KG1 (cell line): ENCODE results near the gene BICD1.

Experiments used
- DNase-seq: peaks from one replicate; lab custom pipeline; 2025; lab: John Stamatoyannopoulos, UW

BICD1 gene

DNA sequence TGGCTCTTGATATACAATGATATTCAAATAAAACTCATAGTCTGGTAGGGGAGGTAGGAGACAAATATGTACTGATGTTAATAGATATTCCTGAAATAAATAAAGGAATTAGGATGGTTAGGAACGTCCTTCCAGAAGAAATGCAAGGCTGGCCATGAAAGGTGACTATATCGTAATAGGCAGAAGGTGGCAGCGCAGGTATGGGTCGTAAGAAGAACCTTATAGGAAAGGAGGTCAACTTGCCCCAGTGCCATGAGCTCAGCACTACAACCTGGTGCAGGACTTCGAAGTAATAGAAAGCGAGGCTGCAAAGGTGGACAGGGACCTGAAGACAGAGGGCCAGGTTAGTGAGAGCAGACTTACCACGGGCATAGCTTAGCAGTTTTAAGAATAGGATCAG lies 237.4 kb downstream of the BICD1 start:
- DNase-seq: no peak

DNA sequence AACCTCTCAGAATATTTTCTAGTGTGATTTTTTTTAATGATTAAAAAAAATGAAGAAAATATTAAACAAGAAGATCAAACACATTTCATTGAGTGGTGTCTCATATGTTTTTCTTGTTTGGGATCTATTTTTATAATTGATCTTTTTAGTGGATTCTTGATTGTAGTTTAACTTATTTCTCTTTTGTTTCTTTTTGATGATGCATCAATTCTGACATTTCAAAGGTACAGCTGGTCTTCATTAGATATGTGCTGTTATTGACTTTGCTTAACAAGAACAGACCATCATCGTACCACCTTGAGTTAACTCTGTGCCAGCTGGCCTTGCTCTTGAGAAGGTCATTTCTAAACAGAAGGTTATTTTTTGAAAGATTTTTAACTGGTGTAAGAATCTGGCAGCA lies 246.9 kb downstream of the BICD1 start:
- no peak for DNase-seq

DNA sequence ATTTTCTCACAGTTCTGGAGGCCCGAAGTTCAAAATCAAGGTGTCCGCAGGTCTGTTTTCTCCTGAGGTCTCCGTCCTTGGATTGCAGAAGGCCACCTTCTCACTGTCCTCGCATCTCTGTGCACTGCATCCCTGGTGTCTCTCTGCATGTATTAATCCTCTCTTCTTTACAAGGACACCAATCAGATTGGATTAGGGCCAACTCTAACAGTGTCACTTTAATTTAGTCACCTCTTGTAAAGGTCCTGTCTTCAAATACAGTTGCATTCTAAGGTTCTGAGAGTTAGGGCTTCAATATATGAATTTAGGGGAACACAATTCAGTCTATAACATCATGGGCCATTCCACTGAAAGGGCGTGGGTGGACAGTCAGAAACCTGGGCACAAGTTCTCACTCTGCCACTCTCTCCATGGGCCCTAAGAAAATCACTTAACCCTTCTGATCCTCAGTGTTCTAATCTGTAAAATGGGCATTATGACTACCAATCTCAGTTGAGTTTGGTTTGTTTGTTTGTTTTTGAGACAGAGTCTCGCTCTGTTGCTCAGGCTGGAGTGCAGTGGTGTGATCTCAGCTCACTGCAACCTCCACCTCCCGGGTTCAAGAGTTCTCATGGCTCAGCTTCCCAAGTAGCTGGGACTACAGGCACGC lies 251.1 kb downstream of the BICD1 start:
- DNase-seq: no peak

DNA sequence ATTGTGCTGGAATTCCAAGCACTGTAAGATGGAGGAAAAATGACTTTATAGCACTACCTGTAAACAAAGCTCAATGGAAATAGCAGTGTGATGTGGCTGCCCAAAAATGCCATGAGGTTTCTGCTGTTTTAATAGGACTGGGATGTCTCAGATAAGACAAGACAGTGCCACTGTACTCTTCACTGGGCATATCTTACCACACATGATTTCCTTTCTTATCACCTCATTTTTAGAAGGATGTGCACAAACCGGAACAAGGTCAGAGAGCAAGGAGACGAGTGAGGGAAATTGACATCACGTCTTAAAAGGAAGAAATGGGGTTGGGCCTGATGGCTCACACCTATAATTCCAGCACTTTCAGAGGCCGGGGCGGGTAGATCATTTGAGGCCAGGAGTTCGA lies 254.3 kb downstream of the BICD1 start:
- no peak for DNase-seq

DNA sequence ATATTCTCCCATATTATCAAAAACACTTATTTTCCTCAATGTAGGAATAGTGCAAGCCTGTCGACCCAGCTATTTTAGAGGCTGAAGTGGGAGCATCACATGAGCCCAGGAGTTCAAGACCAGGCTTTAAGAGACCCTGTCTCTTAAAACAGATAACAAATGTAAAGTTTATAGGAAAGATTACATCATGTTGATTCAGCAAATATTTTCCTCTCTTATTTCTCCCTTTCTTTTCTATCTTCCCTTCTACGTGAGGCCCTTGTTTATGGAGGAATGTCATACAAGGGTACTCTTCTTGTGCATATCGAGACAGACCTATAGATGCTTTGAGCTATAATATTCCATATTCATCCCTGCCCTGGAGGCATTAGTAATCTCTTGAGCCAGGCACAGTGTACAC lies 256.2 kb downstream of the BICD1 start:
- DNase-seq: no peak

DNA sequence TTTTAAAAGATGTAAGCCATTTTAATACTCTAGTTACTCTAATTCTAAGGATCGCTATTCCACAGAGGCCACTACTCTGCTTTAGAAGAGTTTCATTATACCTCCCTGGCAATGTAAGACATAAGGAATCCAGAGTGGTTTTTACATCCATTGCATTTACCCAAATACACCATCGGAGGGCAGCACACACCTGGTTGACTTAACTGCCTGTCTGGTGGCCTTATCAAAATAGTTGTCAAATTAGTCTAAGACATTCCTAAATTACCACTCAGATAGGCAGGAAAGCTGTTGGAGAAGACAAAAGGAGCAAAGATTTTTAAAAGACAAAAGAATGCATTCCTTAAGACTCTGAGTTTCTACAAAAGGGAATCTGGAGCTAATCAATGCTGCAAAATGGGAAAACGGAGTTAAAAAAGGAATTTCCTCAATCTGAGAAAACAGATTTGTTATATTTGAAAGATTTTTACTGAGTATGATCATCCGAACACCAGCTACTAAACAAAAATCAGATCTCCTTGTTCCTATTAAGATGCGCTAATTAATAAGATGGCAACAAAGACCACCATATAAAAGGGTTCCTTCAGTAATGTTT lies 258.9 kb downstream of the BICD1 start:
- peak; percentile 9 for DNase-seq

DNA sequence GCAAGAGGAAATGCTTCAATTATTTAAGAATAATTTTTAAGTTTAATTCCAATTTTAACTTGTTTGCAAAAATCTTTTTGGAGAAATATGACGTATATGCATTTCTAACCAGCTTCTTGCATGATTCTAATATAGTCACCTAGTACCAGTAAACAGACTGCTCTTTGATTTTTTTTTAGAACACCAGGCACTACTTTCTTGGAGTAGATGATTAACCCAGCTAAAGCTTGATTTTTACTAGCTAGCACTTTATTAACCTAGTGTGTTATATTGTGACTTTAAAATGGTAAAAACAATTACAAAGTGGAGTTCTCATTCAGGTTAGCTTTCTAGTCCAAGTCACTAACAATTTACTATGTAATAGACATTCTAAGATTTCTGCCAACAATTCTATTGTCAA lies 260.1 kb downstream of the BICD1 start:
- DNase-seq: no peak

DNA sequence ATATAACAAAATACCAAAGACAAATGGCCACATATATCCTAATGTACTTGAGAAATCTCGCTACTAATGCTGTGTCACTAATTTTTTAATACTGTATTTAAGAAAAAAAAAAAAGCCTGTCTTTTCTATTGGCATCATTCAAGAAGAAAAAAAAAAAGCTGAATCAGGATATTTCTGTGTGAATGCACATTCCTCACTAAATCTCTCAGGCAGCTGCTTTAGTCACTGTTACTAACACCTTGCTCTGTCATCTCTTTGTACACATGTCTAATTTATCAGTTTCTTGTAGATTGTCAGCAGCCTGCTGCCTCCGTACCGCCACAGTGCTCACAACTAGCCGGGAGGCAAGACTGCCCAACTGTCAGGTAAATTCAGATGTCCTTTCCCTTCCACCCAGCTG lies 260.7 kb downstream of the BICD1 start:
- no peak for DNase-seq

DNA sequence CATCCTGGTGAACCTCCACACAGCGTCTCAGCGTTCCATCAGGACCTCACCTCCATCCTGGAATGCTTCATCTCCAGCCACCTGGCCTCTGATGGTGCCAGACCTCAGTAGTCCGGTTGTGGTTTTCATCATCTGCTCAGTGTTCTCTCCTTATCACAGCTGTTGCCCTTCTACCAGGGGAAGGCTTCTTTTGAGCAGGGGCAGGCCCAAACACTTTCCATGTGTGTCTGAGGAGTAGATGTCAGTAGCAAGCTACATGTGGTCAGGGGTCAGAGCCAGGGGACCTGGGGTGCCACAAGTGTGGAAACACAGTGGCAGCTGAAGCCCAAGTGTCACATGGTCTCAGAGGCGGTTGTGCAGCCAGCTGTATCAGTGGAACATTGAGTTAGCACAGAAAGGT lies 262.6 kb downstream of the BICD1 start:
- DNase-seq: no peak

DNA sequence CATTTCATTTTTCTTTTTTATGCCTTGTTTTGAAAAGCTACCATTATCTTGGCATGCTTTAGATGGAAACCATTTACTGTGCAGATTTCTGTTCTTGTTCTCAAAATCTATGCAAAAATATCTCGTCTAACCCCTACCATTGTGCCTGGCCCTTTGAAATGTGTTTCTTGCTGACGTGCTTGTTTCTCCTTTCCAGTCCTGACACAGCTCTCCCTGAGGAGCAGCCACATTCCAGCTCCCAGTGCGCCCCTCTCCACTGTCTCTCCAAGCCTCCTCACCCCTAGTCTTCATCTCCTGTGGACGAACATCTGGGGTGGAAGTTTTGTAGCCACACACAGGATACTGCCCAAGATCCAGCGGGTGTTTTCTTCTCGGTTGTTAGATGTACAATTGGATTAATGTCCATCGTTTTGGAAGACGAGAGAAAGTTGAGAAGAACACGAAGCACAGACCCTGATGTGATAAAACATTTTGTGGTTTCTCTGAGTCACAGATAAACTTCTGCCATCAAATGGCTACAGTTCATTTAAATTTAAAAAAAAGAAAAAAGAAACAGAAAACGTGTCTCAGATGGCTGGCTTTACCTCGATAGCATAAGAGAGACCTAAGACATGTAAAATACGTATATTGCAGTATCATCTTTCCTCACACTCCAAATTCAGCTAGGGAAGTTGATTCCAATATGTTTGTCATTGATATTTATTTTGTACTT lies 270.9 kb downstream of the BICD1 start:
- no peak for DNase-seq

DNA sequence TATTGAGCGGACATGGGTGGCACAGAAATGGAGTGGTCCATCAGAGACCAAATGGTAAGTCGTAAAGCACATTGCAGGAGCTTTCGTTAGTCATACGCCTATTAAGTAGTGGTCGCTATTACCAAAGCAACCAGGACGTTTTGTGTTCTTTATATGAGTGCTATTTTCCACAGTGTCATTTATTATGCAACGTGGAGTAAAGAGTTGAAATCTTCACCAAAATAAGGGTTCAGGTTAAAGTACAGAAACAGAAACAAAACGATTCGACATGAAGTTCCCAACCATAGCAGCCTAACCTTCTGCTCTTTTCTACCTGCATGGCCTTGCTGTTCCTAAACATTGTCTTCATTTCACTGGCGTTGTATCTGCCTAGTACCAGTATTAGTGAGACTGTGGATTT lies 272.6 kb downstream of the BICD1 start:
- DNase-seq: no peak

DNA sequence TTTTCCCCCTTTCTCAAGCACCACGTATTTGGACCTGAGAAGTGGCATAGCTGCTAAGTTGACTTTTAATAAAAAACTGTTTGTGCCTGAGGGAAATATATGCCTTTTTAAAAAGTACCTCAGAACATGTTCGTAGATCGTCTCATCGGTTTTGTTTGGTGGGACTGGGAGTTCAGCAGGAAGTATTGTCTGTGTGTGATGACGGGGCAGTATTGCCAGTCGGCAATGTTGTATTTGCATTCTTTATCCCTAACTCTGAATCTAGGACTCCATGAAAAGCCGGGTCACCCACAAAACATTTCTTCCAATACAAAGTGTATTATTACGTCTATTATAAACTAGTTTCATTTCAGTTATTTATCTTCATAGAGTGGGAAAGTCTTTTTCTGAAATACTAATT lies 273.0 kb downstream of the BICD1 start:
- DNase-seq: no peak

DNA sequence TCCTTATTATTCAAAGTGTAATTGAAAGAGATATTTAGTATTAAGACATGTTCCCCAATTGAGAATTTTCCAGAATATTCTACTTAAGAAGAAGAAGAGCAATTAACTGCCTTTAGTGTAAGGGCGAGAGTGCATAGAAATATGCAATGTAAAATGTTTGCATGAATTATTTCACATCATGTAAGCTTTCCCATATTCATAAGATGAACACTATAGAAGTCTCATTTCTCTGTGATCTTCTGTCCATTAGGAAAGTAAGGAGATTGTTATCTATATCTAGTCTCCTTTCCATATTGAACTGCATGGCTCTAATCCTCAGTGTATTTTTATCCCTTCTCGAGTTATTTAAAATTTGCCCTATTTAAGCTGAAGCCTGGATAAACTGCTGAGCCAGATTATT lies 275.6 kb downstream of the BICD1 start:
- DNase-seq: no peak

DNA sequence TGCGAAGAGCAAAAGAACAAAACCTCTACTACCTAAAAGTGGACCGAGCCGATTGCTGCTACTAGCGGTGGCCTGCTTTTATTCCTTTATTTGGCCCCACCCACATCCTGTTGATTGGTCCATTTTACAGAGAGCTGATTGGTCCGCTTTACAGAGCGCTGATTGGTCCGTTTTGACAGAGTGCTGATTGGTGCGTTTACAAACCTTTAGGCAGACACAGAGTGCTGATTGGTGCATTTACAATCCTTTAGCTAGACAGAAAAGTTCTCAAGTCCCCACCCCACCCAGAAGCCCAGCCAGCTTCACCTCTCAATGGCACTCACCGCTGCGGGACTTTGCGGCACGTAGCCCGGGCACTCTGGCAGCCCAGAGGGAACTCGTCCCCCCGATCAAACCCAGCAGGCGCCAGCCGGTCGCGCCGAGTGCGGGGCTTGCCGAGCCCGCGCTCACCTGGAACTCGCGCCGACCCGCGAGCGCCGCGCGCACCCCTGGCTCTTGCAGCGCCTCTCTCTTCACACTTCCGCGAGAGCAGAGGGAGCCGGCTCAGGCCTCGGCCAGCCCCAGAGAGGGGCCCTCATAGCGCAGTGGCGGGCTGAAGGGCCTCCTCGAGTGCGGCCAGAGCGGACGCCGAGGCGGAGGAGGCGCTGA lies 284.0 kb downstream of the BICD1 start:
- DNase-seq: peak; percentile 5

DNA sequence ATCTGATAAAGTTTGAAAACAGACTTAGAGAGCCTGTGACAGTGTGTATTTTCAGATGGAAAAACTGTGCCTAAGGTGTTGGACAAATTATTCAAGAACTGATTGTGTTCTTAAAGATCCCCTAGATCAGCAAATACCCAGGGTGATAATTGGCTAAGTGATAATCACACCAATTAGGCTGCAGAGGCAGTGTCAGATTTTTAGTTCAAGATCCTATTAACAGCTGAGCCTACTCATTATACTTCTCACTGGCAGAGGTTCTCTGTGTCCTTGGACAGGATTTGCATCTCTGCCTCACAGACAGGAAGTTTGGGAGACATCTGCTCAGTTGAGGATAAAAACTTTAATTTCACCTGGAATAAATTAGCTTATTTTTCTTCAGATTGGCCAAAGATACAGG lies 288.4 kb downstream of the BICD1 start:
- no peak for DNase-seq

DNA sequence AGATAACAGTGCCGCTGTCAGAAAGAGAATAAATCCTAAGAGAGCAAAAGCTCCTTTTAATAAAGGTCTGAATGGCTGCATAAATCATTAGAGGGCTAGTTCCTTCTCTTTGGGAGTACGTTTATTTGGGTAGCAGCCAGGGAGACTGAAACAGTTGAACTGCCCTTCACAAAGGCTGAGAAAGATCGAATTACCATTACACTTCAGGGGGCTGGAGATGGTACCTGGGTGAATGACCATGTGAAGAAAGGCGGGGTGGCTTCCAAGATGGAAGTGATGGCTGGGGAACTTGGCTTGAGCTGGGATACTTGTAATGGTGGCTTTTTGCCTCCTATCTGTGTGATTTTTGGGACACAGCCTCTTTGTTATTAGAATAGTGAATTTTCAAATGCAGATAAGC lies 291.0 kb downstream of the BICD1 start:
- no peak for DNase-seq

DNA sequence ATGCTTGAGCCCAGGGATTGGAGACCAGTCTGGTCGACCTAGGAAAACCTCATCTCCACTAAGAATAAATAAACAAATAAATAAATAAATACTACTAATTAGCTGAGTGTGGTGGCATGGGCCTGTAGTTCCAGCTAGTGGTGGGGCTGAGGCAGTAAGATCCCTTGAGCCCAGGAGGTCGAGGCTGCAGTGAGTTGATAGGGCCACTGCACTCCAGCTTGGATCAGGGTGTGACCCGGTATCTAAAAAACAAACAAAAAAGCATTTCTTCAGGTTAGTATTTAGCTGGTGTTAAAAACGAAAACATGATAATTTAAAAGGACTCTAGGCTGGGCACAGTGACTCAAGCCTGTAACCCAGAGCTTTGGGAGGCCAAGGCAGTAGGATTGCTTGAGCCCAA lies 291.5 kb downstream of the BICD1 start:
- DNase-seq: no peak

DNA sequence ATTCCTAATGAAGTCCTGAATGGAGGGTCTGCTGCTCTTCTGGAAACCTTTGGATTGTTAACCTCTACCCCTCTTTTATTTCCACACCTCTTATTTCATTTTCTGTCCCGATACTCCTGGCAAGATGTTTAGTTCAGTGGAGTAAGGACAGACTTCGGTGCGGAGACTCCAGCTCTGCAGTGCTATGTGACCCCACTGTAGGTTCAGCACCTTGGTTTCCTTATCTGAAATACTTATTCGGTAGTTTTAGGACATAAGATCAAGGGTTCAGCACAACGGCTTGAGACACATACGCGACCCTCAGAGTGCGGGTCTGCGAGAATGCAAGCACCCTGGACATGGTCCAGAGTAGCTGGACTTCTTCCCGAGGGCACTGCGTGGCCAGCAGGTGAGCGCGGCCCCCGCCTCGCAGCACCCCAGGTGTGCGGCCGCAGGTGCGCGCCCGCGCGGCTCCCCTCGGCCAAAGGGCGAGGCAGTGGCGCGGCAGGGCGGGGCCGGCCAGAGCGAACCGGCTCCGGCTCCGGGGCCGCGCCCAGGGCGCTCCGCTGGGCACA lies 292.2 kb downstream of the BICD1 start:
- no peak for DNase-seq

DNA sequence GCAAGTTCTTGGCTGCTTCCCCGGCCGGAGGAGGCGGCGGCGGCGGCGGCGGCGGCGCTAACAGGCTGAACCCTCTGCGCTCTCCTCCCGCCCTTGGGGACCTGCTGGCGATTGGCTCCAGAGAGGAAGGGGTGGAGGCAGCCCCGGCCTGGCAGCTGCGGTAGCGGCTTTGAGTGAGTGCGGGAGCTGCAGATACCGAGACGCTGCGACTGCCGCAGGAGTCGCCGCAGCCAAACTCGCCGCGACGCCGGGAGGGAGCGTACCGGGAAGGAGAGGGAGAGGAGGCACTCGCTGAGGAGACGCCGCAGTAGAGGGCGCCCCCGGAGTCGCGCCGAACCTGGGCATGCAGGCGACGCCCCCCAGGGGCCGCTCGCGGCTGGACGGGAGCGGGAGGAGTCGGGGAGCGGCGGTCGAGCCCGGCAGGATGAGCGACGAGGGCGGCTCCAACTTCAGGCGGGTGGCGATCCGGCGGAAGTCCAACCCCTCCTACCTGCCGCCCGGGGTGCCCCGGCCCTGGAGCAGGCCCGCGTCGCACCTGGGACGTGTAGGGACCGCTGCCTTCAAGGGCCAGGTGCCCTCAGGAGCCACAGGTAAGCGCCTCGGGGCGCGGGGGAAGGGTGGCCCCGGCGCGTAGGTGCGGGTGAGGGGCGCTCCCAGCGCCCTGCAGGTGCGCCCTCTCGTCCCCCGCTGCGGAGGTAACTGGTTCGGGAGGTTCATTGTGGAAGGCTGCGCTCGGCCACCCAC lies 292.9 kb downstream of the BICD1 start, which contains the start of gene FGD4:
Gene FGD4, plus strand, starts transcription at position 189 of the 744 bp plus-strand sequence.
- DNase-seq: peak; percentile 34

DNA sequence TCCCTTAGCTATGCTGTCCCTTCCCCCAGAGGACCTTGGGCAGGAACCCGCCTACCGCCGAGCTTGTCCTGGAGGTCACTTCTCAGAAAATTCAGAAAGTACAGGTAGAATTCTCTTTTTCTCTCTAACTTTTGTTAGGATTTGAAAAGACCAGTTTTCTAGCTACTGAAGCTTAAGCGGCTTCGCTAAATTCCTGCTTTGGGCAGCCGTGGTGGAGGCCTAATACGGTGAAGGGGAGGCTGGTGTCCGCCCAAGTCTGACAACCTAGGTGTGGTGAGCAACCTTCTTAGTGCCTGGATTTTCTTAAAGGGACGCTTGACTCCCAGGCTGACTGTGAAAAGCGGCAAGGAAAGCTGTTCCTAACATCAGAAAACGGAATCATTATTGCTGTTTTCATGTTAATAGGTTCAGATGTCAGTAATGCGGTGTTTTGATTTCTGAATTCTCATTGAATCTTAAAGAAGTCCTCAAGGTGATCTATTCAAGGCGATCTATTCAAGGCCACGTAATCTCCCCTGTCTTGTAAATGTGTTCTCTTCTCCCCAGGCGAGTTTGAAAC lies 293.5 kb downstream of the BICD1 start:
- DNase-seq: no peak

DNA sequence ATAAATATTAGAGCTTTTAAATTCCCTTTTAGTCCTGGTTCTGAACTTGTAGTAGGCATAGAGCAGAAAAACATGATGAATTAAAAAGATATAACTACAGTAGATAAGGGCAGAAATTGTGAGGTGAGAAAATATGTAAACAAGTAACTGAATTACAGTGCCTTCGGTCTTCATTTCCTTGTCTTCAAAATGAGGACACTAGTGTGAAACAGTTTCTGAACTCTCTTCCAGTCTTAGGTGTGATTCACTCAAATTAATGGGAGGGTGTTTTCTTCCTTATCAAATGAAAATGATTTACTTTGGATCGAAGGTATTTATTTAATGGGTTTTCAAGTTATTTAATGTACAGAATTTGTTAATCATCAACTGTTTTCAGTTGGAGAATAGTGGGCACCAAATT lies 294.2 kb downstream of the BICD1 start:
- no peak for DNase-seq

DNA sequence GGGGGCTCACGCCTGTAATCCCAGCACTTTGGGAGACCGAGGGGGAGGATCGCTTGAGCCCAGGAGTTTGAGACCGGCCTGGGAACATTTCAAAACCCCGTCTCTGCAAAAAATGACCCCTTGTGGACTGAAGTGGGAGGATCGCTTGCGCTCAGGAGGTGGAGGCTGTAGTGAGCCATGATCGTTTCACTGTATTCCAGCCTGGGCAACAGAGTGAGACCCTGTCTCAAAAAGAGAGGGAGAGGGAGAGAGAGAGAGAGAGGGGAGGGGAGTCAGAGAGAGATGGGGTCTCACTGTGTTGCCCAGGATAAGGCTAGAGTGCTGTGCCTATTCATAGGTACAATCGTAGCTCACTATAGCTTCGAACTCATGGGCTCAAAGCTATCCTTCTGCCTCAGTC lies 295.5 kb downstream of the BICD1 start:
- DNase-seq: no peak
